Posterior vena cava (tissue), 2 donors: ENCODE results near the gene DMKN. TPM values are rescaled to one million over a fixed set of nuclear protein-coding genes. Genes with fewer than 3 reads are reported as not detected.

Source experiments
- DNase-seq: peaks from one replicate; pipeline ENCODE4 v3.0.0-alpha.2; 2020; ENCODE audit warnings: low spot score
- intact Hi-C, 2 donors: fragments of 100-400 bp; cut with DNase I; formaldehyde crosslinking; loops; one replicate each; pipeline versions ENCODE4 v1.14.1 to v1.14.2; 2022 to 2023
- total RNA-seq, 2 donors: library from RNA; stranded (reverse); fragmentation: NEBNext Ultra II Directional; extraction: Animal tissue kit (Norgen Biotek cat#: 25700); gene quantifications; one replicate each; pipeline ENCODE4 v1.2.1, GENCODE V29; 2021
- donor health status: DM: yes; HTN: yes; CAD: no.
- donor health status: DM: yes; HTN: yes; CAD: no.

Gene DMKN
- total RNA-seq, 2 donors from 2014 or later: 2.1 to 2.2 TPM

DNA sequence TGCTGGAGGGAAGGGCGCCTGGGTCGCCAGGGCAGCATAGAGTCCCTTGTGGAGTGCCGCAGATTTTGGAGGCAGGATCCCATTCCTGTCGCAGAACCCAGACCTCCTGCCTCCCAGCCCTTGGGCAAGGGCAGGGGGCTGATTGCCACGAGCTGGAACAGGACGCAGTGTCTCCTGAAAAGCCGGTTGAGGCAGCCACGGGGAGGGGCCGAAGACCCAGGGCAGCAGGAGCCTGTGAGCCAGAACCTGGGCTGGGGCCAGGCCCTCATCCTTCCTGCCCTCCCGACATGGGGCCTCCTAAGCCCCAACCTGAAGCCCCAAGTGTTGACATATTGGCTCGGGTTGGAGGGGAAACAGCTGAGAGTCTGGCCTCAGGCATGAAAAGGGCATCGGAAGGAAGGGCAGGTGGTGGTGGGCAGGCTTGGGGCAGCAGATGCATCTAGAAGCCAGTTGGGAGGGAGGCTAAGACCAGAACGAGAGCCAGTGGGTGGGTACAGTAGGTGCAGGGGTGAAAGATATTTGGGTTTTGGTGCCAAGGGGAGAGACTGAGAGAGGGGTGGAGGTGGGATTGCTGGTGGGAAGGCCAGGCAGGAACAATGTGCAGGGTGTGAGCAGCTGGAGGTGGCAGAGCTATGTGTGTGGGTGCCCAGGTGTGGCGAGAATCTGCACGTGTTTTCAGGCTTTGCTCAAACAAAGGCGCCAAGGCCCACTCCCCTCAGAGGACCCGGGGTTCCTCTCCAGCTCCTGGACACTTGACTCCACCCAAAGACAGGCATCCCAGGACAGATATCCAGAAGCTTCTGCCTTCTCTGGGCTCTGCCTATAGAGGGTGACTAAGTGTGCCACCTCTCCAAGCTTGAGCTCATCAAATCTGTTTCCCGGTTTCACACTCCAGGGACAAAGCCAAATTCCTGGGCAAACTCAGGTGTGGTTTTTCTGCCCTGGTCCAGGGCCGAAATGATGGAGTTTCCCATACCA lies 16.1 kb upstream of the DMKN start:
- DNase-seq: no peak
- intact Hi-C loops: no loop called here

DNA sequence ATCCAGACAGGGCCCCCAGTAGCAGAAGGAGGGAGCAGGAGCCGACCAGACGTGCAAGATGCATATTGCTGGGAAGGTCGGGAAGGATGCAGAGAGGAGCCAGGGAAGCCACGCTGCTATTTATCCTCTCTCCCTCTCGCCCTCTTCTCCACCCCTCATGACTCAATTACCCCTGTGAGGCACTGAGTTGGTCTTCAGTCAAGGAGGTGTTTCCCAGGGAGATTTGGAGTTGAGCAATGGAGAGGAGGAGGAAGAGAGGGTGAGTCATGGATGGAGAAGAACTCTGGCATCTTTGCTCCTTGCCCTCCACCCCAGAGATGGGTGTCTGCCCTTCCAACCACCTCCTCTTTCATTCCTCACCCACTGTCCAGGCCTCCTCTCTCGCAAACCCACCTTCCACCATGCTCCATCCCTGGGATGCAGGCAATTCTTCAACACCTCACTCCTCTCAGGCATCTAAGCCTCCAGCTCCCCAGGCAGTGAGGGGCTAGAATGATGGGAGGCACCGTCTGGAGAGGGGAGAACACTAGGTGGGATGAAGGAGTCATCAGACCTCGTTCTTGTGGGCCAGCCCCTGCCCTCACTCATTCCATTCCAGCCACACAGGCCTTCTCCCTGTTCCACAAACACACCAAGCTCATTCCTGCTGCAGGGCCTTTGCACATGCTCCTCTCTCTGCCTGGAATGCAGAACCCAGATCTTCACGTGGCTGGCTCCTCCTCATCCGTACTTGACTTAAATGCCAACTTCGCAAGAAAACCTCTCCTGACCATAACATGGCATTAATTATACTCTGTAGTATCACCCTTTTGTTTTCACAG lies 15.0 kb upstream of the DMKN start, which contains the start of gene SBSN:
TSS of gene SBSN (minus strand) at position 94 of the 821 bp plus-strand sequence. CDS start at position 64, 30 bp downstream.
- no peak for DNase-seq
- intact Hi-C loops: no loop called here

DNA sequence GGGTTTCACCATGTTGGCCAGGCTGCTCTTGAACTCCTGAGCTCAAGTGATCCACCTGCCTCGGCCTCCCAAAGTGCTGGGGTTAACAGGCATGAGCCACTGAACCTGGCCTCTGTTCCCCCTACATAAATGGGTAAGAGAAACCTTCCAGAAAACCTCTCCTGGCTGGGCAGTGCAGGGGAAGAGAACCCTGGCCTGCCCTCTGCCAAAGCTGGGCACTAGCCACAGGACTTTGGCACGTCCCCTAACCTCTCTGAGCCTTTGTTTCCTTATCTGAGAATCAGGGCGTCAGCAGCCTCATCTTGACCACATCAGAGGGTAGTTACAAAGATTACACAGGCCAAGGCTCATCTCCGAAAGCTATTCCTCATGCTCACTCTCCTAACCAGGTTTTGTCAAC lies 12.4 kb upstream of the DMKN start:
- DNase-seq: no peak
- intact Hi-C loops: no loop called here

DNA sequence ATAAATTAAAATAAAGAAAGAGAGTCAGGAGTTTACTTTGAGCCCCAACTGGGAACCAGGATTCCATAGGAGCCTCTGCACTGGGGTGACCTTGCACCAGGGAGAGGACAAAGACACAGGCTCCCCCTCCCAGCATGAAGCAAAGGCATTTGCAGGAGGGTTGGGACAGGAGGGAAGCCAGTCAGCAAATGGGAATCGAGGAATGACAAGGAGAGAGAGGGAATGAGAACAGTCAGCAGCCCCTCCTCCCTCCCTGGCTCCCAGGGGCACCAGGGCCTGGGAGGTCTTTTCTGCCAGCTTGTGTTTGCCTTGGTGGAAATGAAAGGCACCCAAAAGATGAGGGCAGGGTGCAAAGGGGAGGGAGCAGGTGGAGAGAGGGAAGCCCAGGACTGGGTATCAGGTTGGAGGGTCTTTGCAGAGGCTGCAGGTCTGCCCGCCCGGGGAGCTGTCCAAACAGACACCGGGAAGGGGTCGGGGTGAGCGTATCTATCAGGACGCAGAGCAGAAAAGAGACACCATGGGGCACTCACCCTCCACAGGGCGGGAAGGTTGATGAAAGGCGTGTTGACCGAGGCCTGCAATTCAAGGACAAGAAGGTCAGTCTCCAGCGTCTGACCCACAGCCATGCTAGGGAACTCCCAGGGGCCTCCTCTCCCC lies 10.9 kb upstream of the DMKN start:
- intact Hi-C loops: no loop called here
- no peak for DNase-seq

DNA sequence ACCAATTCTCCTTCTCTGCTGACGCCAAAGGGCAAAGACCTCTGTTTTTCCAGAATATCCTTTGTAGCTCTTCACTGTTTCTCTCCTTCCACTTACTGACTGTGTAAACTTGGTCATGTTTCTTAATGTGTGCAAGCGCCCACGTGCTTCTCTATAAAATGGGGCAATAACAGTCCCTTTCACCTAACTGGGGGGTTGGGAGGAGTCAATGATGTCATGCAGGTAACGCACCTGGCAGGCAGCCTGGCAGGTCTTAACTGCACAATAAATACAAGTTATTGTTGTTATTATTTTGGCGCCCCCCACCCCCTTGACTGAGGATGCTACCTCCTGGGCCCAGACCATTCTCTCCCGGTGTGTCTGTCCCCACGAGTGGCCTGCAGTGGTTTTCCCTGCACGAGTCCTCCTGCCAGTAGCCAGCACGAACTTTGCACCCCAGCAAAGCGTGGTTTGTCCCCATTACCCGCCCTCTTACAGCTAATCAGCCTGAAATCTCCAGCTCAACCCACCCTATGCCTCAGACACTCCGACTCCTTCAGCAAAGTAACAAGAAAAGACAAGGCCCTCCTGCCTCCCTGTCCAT lies 9.4 kb upstream of the DMKN start:
- intact Hi-C loops: no loop called here
- no peak for DNase-seq

DNA sequence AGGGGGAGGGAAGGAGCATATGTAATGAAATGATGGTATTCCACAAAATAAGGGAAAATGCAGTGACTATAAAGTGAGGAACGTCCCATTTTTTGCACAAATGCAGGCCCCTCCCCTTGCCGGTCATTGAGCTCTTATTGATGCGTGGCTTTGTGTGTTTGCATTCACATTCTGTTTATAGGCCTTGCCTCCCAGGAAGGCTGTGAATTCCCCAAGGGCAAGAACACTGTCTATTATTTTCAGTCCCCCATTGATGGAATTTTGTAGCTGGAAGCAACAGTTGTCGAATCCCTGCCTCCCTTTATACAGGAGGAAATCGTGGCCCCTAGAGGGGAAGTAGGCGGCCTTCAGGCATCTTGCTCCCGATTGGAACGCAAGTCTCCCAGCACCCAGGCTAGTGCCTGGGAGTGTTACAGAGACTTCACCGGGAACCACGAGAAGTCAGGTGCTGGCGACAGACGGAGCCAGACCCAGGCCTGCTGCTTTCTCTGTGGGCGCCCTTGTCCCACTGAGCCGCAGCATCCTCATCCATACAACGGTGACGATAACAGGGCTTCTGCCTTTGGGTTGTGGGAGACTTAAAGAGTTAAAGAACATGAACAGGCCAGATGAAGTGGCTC lies 7.8 kb upstream of the DMKN start:
- DNase-seq: no peak
- intact Hi-C loops: no loop called here

DNA sequence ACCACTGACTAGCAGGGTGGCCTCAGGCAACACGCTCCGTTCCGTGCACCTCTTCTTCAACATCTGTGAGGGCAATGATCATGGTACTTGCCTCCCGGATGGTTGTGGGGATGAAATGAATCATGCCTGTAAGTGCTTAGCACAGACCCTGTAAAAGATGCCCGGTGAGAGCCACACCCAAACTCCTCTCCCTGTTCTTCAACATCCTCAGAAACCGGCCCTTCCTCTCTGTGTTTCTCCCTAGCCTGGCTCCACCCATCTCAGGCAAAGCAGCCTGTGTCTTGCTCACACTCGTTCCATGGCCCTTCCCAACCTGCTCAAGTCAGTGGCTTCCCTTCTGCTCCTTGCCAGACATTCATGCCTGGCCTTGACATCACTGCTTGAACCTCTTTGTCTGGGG lies 5.8 kb upstream of the DMKN start:
- DNase-seq: no peak
- intact Hi-C loops: no loop called here

DNA sequence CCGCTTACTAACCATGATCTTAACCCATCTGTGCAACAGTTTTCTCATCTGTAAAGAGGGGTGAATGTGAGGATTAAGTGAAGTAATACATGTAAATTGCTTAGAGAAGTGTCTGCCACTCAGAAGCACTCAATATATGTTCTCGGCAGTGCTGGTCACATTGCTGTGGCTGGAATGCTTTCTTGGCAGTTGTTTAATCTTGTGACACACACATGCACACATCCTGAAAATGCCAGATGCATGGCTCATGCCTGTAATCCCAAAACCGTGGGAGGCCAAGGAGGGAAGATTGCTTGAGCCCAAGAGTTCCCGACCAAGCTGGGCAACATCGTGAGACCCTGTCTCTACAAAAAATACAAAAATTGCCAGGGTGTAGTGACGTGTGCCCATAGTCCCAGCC lies 4.9 kb upstream of the DMKN start:
- intact Hi-C loops: no loop called here
- no peak for DNase-seq

DNA sequence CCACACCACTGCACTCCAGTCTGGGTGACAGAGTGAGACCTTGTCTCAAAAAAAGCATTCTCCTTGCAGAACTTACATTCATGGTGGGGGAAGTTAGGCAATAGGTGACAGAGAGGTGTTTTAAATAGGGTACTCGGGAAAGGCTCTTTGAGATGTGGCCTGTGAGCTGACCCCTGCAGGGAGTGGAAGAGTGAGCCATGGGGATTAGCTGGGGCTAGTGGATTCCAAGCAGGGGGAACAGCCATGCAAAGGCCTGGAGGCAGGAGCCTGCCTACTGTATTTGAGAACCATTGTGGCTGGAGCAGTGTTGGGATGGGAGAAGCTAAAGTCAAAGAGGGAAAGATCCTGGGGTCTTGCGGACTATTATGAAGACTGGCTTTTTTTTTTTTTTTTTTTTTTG lies 3.9 kb upstream of the DMKN start:
- no peak for DNase-seq
- intact Hi-C loops: no loop called here

DNA sequence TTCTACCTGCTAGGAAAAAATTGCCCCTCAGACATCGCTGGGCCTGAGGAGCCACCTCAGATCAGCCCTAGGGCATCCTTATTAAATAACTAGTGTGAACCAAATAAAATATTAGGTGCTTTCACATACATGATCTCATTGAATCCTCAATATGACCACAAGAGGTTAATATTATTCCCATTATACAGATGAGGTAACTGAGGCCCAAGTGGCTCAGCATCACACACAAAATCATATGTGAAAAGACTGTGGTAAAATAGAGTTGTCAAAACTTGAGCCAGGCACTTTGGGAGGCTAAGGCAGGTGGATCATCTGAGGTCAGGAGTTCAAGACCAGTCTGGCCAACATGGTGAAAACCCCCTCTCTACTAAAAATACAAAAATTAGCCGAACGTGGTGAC lies 2.9 kb upstream of the DMKN start:
- intact Hi-C loops: no loop called here
- DNase-seq: no peak

DNA sequence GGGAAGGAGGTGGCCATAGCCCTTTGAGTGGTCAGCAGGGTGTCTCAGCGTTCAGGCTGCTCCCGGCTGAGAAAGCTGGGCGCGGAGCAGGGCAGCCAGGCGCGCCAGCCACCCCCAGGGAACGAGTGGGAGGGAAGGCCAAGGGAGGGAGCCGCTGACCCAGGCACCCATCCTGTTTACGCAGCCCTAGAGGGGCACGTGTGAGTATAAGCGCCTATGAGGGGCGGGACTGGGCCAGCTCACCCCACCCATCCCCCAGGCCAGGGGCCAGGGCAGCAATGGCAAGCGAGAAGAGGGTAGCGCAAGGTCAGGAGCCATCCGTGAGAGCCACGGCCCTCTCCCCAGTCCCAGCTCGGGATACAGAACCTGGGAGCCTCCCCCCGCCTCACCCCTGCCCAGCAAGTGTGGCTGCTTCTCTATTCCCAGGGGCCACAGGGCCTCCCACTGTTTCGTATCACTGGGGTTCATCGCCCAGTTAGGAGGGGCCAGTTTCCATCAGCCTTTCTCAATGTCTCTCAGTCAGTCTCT lies 897 bp upstream of the DMKN start:
- intact Hi-C loops: no loop called here
- no peak for DNase-seq

DNA sequence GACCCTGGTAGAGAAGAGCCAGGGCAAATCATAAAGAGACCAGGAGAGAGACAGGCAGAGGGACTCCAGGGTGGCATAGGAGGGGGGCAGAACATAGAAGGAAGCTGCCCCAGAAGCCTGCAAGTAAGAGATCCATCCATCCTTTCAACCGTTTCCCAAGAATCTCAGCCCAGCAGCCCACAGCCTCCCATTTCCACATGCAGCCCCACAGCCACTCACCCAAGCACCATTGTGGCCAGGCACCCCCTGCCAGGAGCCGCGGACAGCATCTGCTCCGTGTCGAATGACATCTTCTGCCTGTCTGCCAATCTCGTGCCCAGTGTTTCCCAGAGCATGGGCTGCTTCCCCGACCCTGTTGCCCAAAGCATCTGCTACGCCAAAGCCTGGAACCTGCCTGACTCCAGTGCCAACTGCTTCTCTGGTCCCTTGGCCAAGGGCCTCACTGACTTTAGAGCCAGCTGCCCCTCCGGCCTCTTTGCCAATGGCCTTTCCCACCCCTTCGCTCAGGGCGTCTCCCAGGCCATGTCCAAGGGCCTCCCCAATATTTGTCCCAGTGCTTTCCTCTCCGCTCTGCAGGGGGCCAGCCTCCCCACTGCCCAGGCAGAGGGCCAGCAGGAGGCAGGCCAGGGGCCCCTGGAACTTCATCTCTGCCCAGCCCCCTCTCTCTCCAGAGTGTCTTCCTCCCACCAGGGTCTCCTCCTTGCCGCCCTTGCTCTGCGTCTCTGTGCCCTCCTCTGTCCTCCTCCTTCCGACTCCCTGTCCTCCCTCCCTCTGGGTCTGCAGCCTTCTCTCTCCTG lies 420 bp downstream of the DMKN start:
- DNase-seq: no peak
- intact Hi-C loops: no loop called here

DNA sequence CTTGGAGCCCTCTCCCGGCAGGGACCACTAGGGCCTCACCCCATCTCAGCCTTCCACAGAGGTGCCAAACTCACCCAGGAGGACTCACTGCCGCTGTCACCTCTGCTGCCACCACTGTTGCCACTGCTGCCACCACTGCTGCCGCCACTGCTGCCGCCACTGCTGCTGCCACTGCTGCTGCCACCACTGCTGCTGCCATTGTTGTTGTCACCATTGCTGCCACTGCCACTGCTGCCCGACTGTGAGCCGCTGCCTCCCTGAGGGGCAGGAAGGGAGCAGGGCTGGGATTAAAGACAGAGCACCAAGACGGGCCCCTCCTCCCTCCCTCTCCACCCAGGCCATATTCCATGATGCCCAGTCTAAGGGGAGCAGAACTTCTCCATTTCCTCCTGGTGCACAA lies 2.1 kb downstream of the DMKN start:
- DNase-seq: no peak
- intact Hi-C loops: no loop called here

DNA sequence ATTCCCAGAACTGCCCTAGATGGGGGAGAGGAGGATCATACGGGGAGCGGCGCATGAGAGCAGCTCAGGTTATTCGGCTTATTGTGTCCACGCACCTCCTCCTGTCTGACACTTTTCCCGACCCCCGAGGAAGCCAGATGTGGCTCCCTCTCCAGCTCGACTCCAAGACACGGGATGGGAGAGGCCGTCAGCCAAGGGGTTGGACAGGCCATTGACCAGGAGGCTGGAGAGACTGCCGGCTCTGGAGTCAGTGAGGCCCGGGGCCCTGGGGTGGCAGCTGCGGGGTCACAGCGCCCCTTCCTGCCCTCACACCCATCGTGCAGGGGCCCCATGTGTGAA lies 2.9 kb downstream of the DMKN start:
- intact Hi-C loops: no loop called here
- DNase-seq: no peak

DNA sequence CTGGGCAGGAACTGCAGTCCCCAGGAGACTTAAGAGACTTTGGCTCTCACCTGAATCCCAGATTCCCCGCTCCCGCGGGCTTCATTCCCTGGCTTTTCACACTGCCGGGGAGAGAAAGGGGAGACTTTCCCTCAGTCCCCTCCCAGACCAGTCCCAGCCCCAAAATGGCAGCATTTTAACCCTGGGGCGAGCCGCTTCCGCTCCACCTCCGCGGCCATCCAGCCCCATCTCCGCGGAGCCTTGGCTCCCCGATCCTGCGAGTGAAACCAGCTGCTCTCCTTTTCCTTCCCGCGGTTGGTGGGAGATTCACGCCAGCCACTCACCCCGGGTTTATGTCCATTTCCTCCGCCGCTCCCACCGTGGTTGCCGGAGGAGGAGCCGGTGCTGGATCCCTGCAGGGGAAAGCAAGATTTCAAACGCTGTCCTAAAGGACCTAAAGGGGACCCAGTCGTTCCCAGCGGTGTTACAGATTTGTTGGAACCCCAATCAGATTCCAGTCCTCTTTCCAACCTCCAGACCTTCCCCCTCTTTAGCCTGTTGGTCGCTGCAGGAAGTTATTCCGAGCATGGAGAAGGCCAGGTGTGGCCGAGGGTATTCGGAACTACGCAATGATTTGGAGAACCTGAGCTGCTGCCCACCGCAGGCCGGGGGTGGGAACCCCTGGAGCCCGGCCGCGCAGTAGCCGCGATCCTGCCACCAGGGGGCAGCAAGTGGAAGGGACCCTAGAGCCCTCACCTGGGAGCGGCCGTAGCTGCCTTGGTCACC lies 3.4 kb downstream of the DMKN start:
- intact Hi-C loops: no loop called here
- peak; percentile 89 for DNase-seq

DNA sequence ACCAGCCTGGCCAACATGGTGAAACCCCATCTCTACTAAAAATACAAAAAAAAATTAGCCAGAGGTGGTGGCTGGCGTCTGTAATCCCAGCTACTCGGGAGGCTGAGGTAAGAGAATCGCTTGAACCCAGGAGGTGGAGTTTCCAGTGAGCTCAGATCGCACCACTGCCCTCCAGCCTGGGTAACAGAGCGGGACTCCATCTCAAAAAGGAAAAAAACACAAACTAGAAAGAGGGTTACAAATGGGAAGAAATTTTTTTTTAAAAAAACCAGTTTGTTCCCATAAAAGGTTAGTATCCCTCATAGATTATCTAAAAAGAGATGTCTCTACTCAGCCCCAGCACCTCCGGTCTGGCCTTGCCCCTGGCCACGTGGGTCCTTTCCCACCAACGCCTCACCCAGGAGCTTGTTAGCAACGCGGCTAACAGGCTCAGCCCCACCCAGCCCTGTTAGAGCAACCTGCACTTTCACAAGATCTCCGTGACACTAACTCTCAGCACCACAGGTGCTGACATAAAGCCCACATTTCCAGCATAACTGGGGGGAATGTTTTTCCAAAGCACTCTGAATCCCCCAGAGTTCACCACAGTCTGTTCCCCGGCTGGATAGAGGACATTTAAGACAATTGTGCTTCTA lies 4.3 kb downstream of the DMKN start:
- intact Hi-C loops: no loop called here
- DNase-seq: no peak

DNA sequence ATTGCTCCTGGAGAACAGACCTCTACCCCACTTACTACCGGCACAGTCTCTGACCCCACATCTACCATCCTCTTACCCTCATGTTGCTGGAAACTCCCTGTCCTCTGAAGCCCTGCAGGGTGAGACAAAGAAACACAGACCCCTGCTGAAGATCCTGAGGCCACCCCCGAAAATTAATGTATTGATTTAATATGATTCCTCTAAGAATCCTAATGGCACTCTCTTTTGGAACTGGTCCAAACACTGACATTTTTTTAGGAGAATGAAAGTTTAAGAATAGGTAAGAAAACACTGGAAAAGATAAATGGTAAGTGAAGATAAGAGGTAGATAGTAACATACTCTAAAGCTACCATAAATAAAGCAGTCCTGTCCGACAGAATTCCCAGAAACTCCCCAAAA lies 5.3 kb downstream of the DMKN start:
- intact Hi-C loops: no loop called here
- DNase-seq: no peak
